HG03039 (cell line): ENCODE data around the gene RXFP1.
"Not testable (repeated sequence)": the region's sequence is repeated elsewhere in the genome, so short reads cannot be mapped to it uniquely, and the experiment has no call there.

Experiments used
- ATAC-seq: cut with Tn5 transposase; IDR thresholded peaks from one replicate; pipeline ENCODE4 v1.9.1; 2021; ENCODE audit warnings: mild to moderate bottlenecking, moderate library complexity; ENCODE audit not compliant: unreplicated experiment

Gene RXFP1

GRCh38 chr4:158606969-158607368 is 85.3 kb downstream of the RXFP1 start:
- no peak for ATAC-seq

GRCh38 chr4:158609116-158609515 is 87.4 kb downstream of the RXFP1 start:
- ATAC-seq: no peak

GRCh38 chr4:158610790-158611189 is 89.1 kb downstream of the RXFP1 start:
- peak; percentile 95 for ATAC-seq

- ATAC-seq: no peak
These were observed 91.4 kb downstream of the RXFP1 start for GRCh38 chr4:158613046-158613445.

GRCh38 chr4:158617956-158618355 is 96.3 kb downstream of the RXFP1 start:
- ATAC-seq: no peak

GRCh38 chr4:158621729-158622128 is 100.0 kb downstream of the RXFP1 start:
- ATAC-seq: no peak

- ATAC-seq: no peak
These were observed 100.6 kb downstream of the RXFP1 start for GRCh38 chr4:158622251-158622650.

GRCh38 chr4:158624889-158625478 is 103.3 kb downstream of the RXFP1 start:
- peak; percentile 94 for ATAC-seq

GRCh38 chr4:158625544-158625943 is 103.9 kb downstream of the RXFP1 start:
- ATAC-seq: no peak

- ATAC-seq: no peak
These were observed 109.2 kb downstream of the RXFP1 start for GRCh38 chr4:158630893-158631292.

GRCh38 chr4:158636619-158637018 is 114.9 kb downstream of the RXFP1 start:
- ATAC-seq: no peak

GRCh38 chr4:158644356-158644755 is 122.7 kb downstream of the RXFP1 start:
- no peak for ATAC-seq

GRCh38 chr4:158644760-158645159 is 123.1 kb downstream of the RXFP1 start:
- ATAC-seq: no peak

- no peak for ATAC-seq
These were observed 127.5 kb downstream of the RXFP1 start for GRCh38 chr4:158649111-158649680.

- ATAC-seq: no peak
These were observed 131.2 kb downstream of the RXFP1 start for GRCh38 chr4:158652920-158653319.

- ATAC-seq: no peak
These were observed 134.8 kb downstream of the RXFP1 start for GRCh38 chr4:158656439-158656838.

- ATAC-seq: no peak
These were observed 135.6 kb downstream of the RXFP1 start for GRCh38 chr4:158657291-158657690.

GRCh38 chr4:158663255-158663654 is 141.6 kb downstream of the RXFP1 start:
- not testable (repeated sequence) for ATAC-seq

- ATAC-seq: not testable (repeated sequence)
These were observed 142.3 kb downstream of the RXFP1 start for GRCh38 chr4:158663707-158664625.

GRCh38 chr4:158664806-158665205 is 143.1 kb downstream of the RXFP1 start:
- no peak for ATAC-seq

- ATAC-seq: no peak
These were observed 145.2 kb downstream of the RXFP1 start for GRCh38 chr4:158666892-158667291.

- ATAC-seq: no peak
These were observed 146.0 kb downstream of the RXFP1 start for GRCh38 chr4:158667651-158668198.
